Stimulated activated CD4-positive, alpha-beta T cell treated with anti-CD3 and anti-CD28 coated beads, Interleukin-1b, Interleukin-23, amount 100 ng/mL, for 4 hours (primary cell): ENCODE data around the gene PTPRN2.

Experiments used
- DNase-seq, 2 donors: peaks; one replicate each; pipeline ENCODE4 v3.0.0-alpha.2; 2020; ENCODE audit warnings: low read depth in 2 of 2

The PTPRN2 gene

GRCh38 chr7:157832006-157832405 is 755.6 kb downstream of the PTPRN2 start:
- no peak for DNase-seq

GRCh38 chr7:157831143-157831905 is 756.3 kb downstream of the PTPRN2 start:
- no peak for DNase-seq

GRCh38 chr7:157830331-157830730 is 757.3 kb downstream of the PTPRN2 start:
- DNase-seq: no peak

- no peak for DNase-seq
Measured at GRCh38 chr7:157829491-157829890, 758.1 kb downstream of the PTPRN2 start.

GRCh38 chr7:157828881-157829280 is 758.7 kb downstream of the PTPRN2 start:
- no peak for DNase-seq

GRCh38 chr7:157828190-157828589 is 759.4 kb downstream of the PTPRN2 start:
- no peak for DNase-seq

- no peak for DNase-seq
Measured at GRCh38 chr7:157827863-157828160, 759.8 kb downstream of the PTPRN2 start.

GRCh38 chr7:157827045-157827862 is 760.4 kb downstream of the PTPRN2 start:
- DNase-seq: no peak

- no peak for DNase-seq
Measured at GRCh38 chr7:157826566-157826965, 761.1 kb downstream of the PTPRN2 start.

GRCh38 chr7:157825325-157825724 is 762.3 kb downstream of the PTPRN2 start:
- DNase-seq: no peak

- DNase-seq: no peak
Measured at GRCh38 chr7:157824819-157825121, 762.9 kb downstream of the PTPRN2 start.

GRCh38 chr7:157824011-157824818 is 763.4 kb downstream of the PTPRN2 start:
- DNase-seq: no peak

- no peak for DNase-seq
Measured at GRCh38 chr7:157822688-157823031, 765.0 kb downstream of the PTPRN2 start.

GRCh38 chr7:157821959-157822687 is 765.5 kb downstream of the PTPRN2 start:
- no peak for DNase-seq

GRCh38 chr7:157820796-157821195 is 766.8 kb downstream of the PTPRN2 start:
- DNase-seq: no peak

GRCh38 chr7:157819455-157819807 is 768.2 kb downstream of the PTPRN2 start:
- no peak for DNase-seq

GRCh38 chr7:157818701-157819454 is 768.7 kb downstream of the PTPRN2 start:
- DNase-seq: no peak

GRCh38 chr7:157817944-157818700 is 769.5 kb downstream of the PTPRN2 start:
- DNase-seq: no peak

GRCh38 chr7:157817433-157817832 is 770.2 kb downstream of the PTPRN2 start:
- no peak for DNase-seq

- no peak for DNase-seq
Measured at GRCh38 chr7:157816526-157817250, 770.9 kb downstream of the PTPRN2 start.
